Endodermal cell (in vitro differentiated cells): ENCODE data around the gene KDF1. TPM values are rescaled to one million over a fixed set of nuclear protein-coding genes. Genes with fewer than 3 reads are reported as not detected.
"Not testable (repeated sequence)": the region's sequence is repeated elsewhere in the genome, so short reads cannot be mapped to it uniquely, and the experiment has no call there.

Experiments
- DNase-seq: peaks from one replicate; pipeline ENCODE4 v3.0.0-alpha.2; 2017
- H3K27ac ChIP-seq: 2 replicates; pipeline ENCODE4 v1.5.1; 2013; ENCODE audit warnings: mild to moderate bottlenecking, low read depth, low read length, moderate library complexity
- H3K27me3 ChIP-seq: 2 replicates; pipeline ENCODE4 v1.6.1; 2013; ENCODE audit warnings: mild to moderate bottlenecking, low read length, moderate library complexity; ENCODE audit not compliant: insufficient read depth, control insufficient read depth, poor library complexity, severe bottlenecking
- H3K36me3 ChIP-seq: 2 replicates; pipeline ENCODE4 v1.7.0; 2013; ENCODE audit warnings: mild to moderate bottlenecking, low read length, moderate library complexity; ENCODE audit not compliant: control insufficient read depth, insufficient read depth
- H3K4me1 ChIP-seq: one replicate; pipeline ENCODE4 v1.7.0; 2013; ENCODE audit warnings: low read length; ENCODE audit not compliant: control insufficient read depth, insufficient read depth
- H3K4me3 ChIP-seq: 2 replicates; pipeline ENCODE4 v1.5.1; 2013; ENCODE audit warnings: mild to moderate bottlenecking, low read length, moderate library complexity
- H3K9ac ChIP-seq: 2 replicates; pipeline ENCODE4 v1.6.1; 2013; ENCODE audit warnings: mild to moderate bottlenecking, low read length, moderate library complexity; ENCODE audit not compliant: poor library complexity, severe bottlenecking; ENCODE audit errors: extremely low read depth
- H3K9me3 ChIP-seq: 2 replicates; pipeline ENCODE4 v1.6.1; 2013; ENCODE audit warnings: mild to moderate bottlenecking, low read length, moderate library complexity; ENCODE audit not compliant: control insufficient read depth
- H3K27ac Mint-ChIP-seq: 2 replicates; pipeline ENCODE4 v1.8.0; 2020; ENCODE audit warnings: mixed read lengths
- H3K27me3 Mint-ChIP-seq: 2 replicates; pipeline ENCODE4 v1.8.0; 2021; ENCODE audit warnings: mild to moderate bottlenecking, mixed read lengths; ENCODE audit not compliant: insufficient read depth
- H3K36me3 Mint-ChIP-seq: 2 replicates; pipeline ENCODE4 v1.8.0; 2020; ENCODE audit warnings: low read depth, mixed read lengths
- H3K4me1 Mint-ChIP-seq: 2 replicates; pipeline ENCODE4 v1.8.0; 2020; ENCODE audit warnings: mixed read lengths
- H3K4me3 Mint-ChIP-seq: 2 replicates; pipeline ENCODE4 v1.8.0; 2020; ENCODE audit warnings: mild to moderate bottlenecking, moderate library complexity, mixed read lengths
- H3K9me3 Mint-ChIP-seq: 2 replicates; pipeline ENCODE4 v1.8.0; 2020; ENCODE audit warnings: mild to moderate bottlenecking, mixed read lengths
- WGBS, 2 experiments: methylation state at CpG; one replicate each; pipeline versions ENCODE4 v1.1.5 to v1.1.7; 2013; ENCODE audit warnings: missing lambda C conversion rate in 2 of 2, mixed read lengths in 1 of 2; ENCODE audit not compliant: insufficient coverage in 1 of 2, insufficient read length in 1 of 2; 5-methylcytosine and 5-hydroxymethylcytosine counted together
- total RNA-seq, 2 donors: library from RNA; stranded (reverse); fragmentation: NEBNext Ultra II Directional in 1 of 2; extraction: Animal tissue kit (Norgen Biotek cat#: 25700) in 1 of 2; gene quantifications; 2 replicates in 1 of 2; 3 replicates in 1 of 2; pipeline ENCODE4 v1.2.1, GENCODE V29; 2021
- TF ChIP-seq, protein P1 (sequence below): fragments of 200-600 bp; sonication (generic); conservative IDR thresholded peaks from 2 replicates; pipeline ENCODE4 v1.5.0; 2021; ENCODE audit warnings: antibody characterized with exemption, mild to moderate bottlenecking

The KDF1 gene
- total RNA-seq, 2 donors from 2014 or later = 17.2 to 22.7 TPM

GRCh38 chr1:26993237-26994019 is 33.2 kb upstream of the KDF1 start, which contains the start of gene TRNP1:
TSS of gene TRNP1 (plus strand) at chr1:26993692. CDS start at chr1:26993787, 95 bp downstream.
- Histone ChIP-seq H3K27ac (no peak within 1 kb of the TSS), H3K4me3 (peak within 1 kb of the TSS; percentile 86), H3K9ac (peak within 1 kb of the TSS; percentile 47), H3K27me3 (no peaks in the 10 kb centered on the region), H3K36me3 (no peaks in the 10 kb centered on the region), H3K4me1 (peaks cover 11% of the 10 kb centered on the region), H3K9me3 (no peaks in the 10 kb centered on the region)
- Mint-ChIP-seq H3K27me3 (peaks cover 16% of the 10 kb centered on the region), H3K9me3 (no peaks in the 10 kb centered on the region), H3K36me3 (peaks cover 2% of the 10 kb centered on the region), H3K4me1 (peaks cover 41% of the 10 kb centered on the region), H3K4me3 (peak within 1 kb of the TSS; percentile 75), H3K27ac (peak within 1 kb of the TSS; percentile 86)
- DNase-seq = peak; percentile 97
- 0 to 1% methylated on average over 14 to 56 of the region's 61 CpGs for WGBS, 2 experiments
- TF ChIP-seq, protein P1, sequence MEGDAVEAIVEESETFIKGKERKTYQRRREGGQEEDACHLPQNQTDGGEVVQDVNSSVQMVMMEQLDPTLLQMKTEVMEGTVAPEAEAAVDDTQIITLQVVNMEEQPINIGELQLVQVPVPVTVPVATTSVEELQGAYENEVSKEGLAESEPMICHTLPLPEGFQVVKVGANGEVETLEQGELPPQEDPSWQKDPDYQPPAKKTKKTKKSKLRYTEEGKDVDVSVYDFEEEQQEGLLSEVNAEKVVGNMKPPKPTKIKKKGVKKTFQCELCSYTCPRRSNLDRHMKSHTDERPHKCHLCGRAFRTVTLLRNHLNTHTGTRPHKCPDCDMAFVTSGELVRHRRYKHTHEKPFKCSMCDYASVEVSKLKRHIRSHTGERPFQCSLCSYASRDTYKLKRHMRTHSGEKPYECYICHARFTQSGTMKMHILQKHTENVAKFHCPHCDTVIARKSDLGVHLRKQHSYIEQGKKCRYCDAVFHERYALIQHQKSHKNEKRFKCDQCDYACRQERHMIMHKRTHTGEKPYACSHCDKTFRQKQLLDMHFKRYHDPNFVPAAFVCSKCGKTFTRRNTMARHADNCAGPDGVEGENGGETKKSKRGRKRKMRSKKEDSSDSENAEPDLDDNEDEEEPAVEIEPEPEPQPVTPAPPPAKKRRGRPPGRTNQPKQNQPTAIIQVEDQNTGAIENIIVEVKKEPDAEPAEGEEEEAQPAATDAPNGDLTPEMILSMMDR = no peak

GRCh38 chr1:26991310-26992116 is 31.2 kb upstream of the KDF1 start:
- TF ChIP-seq, protein P1 = no peak
- Mint-ChIP-seq H3K36me3 (peaks cover under 1% of the 10 kb centered on the region), H3K4me3 (no peak overlapping the region), H3K9me3 (no peaks in the 10 kb centered on the region), H3K27ac (no peak overlapping the region), H3K4me1 (peaks cover 29% of the 10 kb centered on the region), H3K27me3 (peaks cover 16% of the 10 kb centered on the region)
- Histone ChIP-seq H3K9me3 (no peaks in the 10 kb centered on the region), H3K4me3 (no peak overlapping the region), H3K9ac (no peak overlapping the region), H3K36me3 (no peaks in the 10 kb centered on the region), H3K27ac (no peak overlapping the region), H3K4me1 (peaks cover 11% of the 10 kb centered on the region), H3K27me3 (no peaks in the 10 kb centered on the region)
- DNase-seq = peak; percentile 65
- 55 to 81% methylated on average over 2 to 10 of the region's 10 CpGs for whole genome bisulfite sequencing, 2 experiments

DNA sequence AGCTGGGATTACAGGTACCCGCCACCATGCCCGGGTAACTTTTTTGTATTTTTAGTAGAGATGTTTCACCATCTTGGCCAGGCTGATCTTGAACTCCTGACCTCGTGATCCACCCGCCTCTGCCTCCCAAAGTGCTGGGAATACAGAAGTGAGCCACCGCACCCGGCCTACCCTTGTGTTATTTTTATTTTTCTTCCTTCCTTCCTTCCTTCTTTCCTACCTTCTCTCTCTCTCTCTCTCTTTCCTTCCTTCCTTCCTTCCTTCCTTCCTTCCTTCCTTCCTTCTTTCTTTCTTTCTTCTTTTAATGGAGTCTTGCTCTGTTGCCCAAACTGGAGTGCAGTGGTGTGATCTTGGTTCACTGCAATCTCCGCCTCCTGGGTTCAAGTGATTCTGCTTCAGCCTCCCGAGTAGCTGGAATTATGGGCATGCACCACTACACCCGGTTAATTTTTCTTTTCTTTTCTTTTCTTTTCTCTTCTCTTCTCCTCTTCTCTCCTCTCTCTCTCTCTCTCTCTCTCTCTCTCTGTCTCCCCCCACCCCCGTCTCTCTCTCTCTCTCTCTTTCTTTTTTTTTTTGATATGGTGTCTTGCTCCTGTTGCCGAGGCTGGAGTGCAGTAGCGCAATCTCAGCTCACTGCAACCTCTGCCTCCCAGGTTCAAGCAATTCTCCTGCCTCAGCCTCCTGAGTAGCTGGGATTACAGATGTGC is 29.3 kb upstream of the KDF1 start:
- H3K27ac Mint-ChIP-seq, H3K9ac ChIP-seq, H3K4me3 Mint-ChIP-seq, H3K27ac ChIP-seq, H3K27me3 ChIP-seq, H3K36me3 ChIP-seq, H3K9me3 Mint-ChIP-seq, H3K4me3 ChIP-seq, H3K36me3 Mint-ChIP-seq, H3K9me3 ChIP-seq, DNase-seq, H3K4me1 ChIP-seq: not testable (repeated sequence)
- Mint-ChIP-seq H3K4me1 (peaks cover 16% of the 10 kb centered on the region), H3K27me3 (peaks cover 22% of the 10 kb centered on the region)
- WGBS, 2 experiments = 87 to 96% methylated on average over 7 to 11 of the region's 12 CpGs
